ENCODE measurements around the gene FKBP2. TPM values are rescaled to one million over a fixed set of nuclear protein-coding genes. Genes with fewer than 3 reads are reported as not detected.

The FKBP2 gene
- total and polyA plus RNA-seq, 4 donors, result 50.2 to 298 (median 87.2) TPM

DNA sequence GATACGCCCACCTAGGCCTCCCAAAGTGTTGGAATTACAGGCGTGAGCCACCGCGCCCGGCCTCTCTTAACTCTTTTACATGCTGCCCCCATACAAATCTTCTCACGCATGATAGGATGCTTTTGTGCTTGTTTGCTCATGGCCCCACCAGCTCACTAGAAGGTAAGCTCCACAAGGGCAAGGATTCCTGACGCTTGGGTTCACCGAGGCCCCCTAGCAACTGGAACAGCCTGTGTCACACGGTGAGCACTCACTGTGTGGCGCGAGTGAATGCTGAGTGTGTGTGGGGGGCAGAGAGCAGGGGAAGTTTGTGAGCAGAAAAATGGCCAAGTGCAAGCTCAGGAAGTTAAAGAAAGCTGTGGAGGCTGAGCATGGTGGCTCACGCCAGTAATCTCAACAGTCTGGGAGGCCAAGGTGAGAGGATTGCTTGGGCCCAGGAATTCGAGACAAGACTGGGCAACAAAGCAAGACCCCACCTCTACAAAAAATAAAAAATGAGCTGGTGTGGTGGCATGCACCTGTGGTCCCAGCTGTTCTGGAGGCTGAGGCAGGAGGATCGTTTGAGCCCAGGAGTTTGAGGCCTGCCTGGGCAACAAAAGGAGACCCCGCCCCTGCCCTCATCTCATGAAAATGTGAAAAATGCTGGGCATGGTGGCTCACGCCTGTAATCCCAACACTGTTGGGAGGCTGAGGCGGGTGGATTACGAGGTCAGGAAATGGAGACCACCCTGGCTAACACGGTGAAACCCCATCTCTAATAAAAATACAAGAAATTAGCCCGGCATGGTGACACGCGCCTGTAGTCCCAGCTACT is 41.3 kb downstream of the FKBP2 start:
- intact Hi-C loops (cut with DNase I), result no loop called here
- Histone ChIP-seq H3K27ac (ENCODE audit: low read depth in 1 of 2, low read length in 2 of 2) (no peak overlapping the region), H3K36me3 (ENCODE audit: control insufficient read depth in 1 of 2, insufficient read depth in 2 of 2, low read length in 1 of 2) (no peaks in the 10 kb centered on the region), H3K27me3 (ENCODE audit: control insufficient read depth in 1 of 2, insufficient read depth in 2 of 2, low read length in 1 of 2) (no peaks in the 10 kb centered on the region), H3K4me1 (ENCODE audit: control insufficient read depth in 1 of 2, insufficient read depth in 2 of 2, low read length in 2 of 2) (no peaks in the 10 kb centered on the region), H3K4me3 (ENCODE audit: low read length in 2 of 2) (no peak overlapping the region), H3K9me3 (ENCODE audit: control insufficient read depth, low read length) (no peaks in the 10 kb centered on the region)
- ATAC-seq (ENCODE audit: low FRiP score) (no peak), DNase-seq (no peak)
- WGBS, 2 donors, result 92 to 93% methylated on average over 22 of the region's 22 CpGs

DNA sequence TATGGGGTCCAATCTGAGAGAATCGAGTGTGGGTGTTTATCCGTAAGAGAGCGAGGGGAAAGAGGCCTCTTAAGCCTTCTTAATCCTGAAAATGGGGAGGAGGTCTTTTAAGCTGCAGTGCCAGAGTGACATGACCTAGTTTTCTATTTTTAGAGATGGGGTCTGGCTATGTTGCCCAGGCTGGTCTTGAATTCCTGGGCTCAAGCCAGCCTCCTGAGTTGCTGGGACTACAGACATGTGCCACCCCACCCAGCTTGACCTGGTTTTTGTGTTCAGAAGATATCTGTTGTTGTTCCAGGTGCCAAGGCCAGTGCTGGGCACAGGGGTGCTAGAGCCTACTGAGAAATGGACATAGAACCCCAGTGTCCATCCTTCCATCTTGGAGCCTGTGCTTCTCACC is 42.2 kb downstream of the FKBP2 start:
- Histone ChIP-seq H3K27ac (ENCODE audit: low read depth in 1 of 2, low read length in 2 of 2) (no peak overlapping the region), H3K27me3 (ENCODE audit: control insufficient read depth in 1 of 2, insufficient read depth in 2 of 2, low read length in 1 of 2) (no peaks in the 10 kb centered on the region), H3K4me1 (ENCODE audit: control insufficient read depth in 1 of 2, insufficient read depth in 2 of 2, low read length in 2 of 2) (no peaks in the 10 kb centered on the region), H3K4me3 (ENCODE audit: low read length in 2 of 2) (no peak overlapping the region), H3K36me3 (ENCODE audit: control insufficient read depth in 1 of 2, insufficient read depth in 2 of 2, low read length in 1 of 2) (no peaks in the 10 kb centered on the region), H3K9me3 (ENCODE audit: control insufficient read depth, low read length) (no peaks in the 10 kb centered on the region)
- DNase-seq (no peak), ATAC-seq (ENCODE audit: low FRiP score) (no peak)
- 81 to 95% methylated on average over 3 of the region's 3 CpGs for WGBS, 2 donors
- intact Hi-C loops (cut with DNase I), result no loop called here

DNA sequence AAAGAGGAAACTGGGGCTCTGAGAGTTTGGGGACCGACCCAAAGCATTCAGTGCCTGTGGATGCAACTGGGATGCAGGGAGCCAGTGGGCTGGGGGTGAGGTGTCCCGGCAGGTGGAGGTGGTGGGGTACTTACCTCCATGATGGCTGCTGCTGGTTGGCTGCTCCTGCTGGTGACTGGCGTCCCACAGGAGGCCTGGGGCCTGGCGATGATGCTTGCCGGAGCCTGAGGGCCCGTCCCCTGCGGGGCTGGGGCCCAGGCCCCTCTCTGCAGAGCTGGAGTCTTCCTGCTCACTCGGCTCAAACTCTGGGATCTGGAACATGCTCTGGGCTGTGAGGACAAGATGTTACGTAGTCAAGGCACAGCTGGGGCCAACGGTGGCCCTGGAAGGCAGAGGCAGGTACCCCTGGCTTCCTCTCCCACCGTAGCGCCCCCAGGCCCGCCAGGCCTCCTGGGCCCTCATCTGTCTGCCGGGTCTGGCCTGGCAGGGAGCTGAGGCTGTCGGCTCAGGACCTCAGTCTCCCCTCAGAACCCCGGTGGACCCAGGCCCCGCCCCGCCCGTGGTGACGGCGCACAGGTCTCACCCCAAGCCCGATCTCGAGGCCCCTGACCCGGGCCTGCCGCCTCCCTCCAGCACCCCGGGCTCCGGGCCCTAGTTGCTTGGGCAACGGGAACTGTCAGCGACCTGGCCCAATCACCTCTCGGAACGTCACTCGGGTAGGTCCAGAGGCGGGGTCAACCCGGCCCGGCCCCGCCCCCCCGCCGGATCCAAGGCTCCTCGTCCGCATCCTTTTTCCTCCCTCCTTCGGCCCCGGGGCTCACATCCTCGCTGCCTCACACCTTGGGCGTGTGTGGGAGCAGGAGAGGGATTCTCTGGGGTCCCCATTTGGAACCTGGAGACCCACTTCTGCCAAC is 43.4 kb downstream of the FKBP2 start, which contains the start of gene BAD:
TSS of gene BAD (minus strand) at position 618 of the 914 bp plus-strand sequence. CDS start at position 321, 297 bp downstream.
- intact Hi-C loops (cut with DNase I), result no loop called here
- DNase-seq, result peak; percentile 97 to 98
- H3K36me3 ChIP-seq (ENCODE audit: control insufficient read depth in 1 of 2, insufficient read depth in 2 of 2, low read length in 1 of 2), result no peaks in the 10 kb centered on the region
- no peaks in the 10 kb centered on the region for H3K9me3 ChIP-seq (ENCODE audit: control insufficient read depth, low read length)
- WGBS, 2 donors, result 2% methylated on average over 39 to 44 of the region's 44 CpGs
- peak within 1 kb of the TSS; percentile 77 to 88 for H3K4me3 ChIP-seq (ENCODE audit: low read length in 2 of 2)
- ATAC-seq (ENCODE audit: low FRiP score), result peak; percentile 94
- H3K27me3 ChIP-seq (ENCODE audit: control insufficient read depth in 1 of 2, insufficient read depth in 2 of 2, low read length in 1 of 2), result no peaks in the 10 kb centered on the region
- H3K27ac ChIP-seq (ENCODE audit: low read depth in 1 of 2, low read length in 2 of 2), result peak within 1 kb of the TSS; percentile 5 to 72
- H3K4me1 ChIP-seq (ENCODE audit: control insufficient read depth in 1 of 2, insufficient read depth in 2 of 2, low read length in 2 of 2), result no peaks in the 10 kb centered on the region

DNA sequence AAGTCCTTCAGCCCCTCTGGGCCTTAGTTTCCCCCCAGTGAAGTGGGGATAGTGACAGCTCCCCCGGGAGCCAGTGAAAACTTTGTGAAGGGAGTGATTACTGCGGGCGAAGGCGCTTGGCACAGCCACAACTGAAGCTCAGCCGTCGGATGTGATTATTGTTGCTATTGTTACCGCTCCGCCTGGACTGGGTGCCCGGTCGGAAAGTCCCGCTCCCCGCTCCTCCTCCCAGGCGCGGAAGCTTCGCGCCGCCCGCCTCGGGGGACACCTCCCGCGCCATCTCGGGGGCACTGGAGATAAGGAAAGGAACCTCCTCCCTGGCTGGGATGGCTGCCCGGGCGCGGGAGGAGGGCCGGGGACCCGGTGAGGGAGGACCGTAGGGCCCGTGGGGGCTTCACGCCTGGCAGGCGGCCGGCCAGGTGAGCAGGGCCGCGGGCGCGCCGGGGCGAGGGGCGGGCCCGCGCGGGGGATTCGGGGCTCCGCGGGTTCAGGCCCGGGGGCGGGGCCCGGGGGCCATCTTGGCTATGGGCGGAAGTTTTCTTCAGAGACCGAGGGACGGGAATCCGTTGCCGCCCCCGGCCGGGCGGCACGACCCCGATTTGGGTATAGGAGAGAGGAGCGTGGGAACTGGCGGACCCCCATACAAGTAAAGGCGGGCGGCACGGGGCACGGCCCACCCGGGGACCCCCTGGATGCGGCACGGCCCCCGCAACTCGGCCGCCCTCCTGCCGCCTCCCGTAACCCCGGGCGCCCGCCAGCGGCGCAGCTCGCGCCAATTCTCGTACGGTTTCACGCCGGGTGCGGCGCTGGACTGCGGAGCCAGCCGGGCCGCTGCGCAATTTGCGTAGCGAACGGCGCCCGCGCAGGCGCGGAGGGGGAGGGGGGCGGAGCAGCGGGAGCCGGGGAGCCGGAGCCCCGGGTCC is 44.3 kb downstream of the FKBP2 start, which contains the start of gene GPR137:
TSS of gene GPR137 (plus strand) at position 887 of the 923 bp plus-strand sequence. CDS start 677 bp downstream, outside the sequence.
- peak within 1 kb of the TSS; percentile 77 to 88 for H3K4me3 ChIP-seq (ENCODE audit: low read length in 2 of 2)
- H3K27ac ChIP-seq (ENCODE audit: low read depth in 1 of 2, low read length in 2 of 2), result peak within 1 kb of the TSS; percentile 5 to 72
- ATAC-seq (ENCODE audit: low FRiP score) (peak; percentile 90), DNase-seq (peak; percentile 91 to 96)
- H3K4me1 ChIP-seq (ENCODE audit: control insufficient read depth in 1 of 2, insufficient read depth in 2 of 2, low read length in 2 of 2), result no peaks in the 10 kb centered on the region
- H3K27me3 ChIP-seq (ENCODE audit: control insufficient read depth in 1 of 2, insufficient read depth in 2 of 2, low read length in 1 of 2), result no peaks in the 10 kb centered on the region
- H3K9me3 ChIP-seq (ENCODE audit: control insufficient read depth, low read length), result no peaks in the 10 kb centered on the region
- H3K36me3 ChIP-seq (ENCODE audit: control insufficient read depth in 1 of 2, insufficient read depth in 2 of 2, low read length in 1 of 2), result no peaks in the 10 kb centered on the region
- intact Hi-C loops (cut with DNase I), result no loop called here
- WGBS, 2 donors, result 0 to 1% methylated on average over 67 to 102 of the region's 102 CpGs

- no peak for ATAC-seq (ENCODE audit: low FRiP score)
- Histone ChIP-seq H3K9me3 (ENCODE audit: control insufficient read depth, low read length) (no peaks in the 10 kb centered on the region), H3K4me1 (ENCODE audit: control insufficient read depth in 1 of 2, insufficient read depth in 2 of 2, low read length in 2 of 2) (no peaks in the 10 kb centered on the region), H3K27me3 (ENCODE audit: control insufficient read depth in 1 of 2, insufficient read depth in 2 of 2, low read length in 1 of 2) (no peaks in the 10 kb centered on the region), H3K4me3 (ENCODE audit: low read length in 2 of 2) (peak overlapping the region; percentile 55 to 77), H3K36me3 (ENCODE audit: control insufficient read depth in 1 of 2, insufficient read depth in 2 of 2, low read length in 1 of 2) (no peaks in the 10 kb centered on the region), H3K27ac (ENCODE audit: low read depth in 1 of 2, low read length in 2 of 2) (no peak overlapping the region)
- intact Hi-C loops (cut with DNase I), result no loop called here
- no peak for DNase-seq
- 24 to 31% methylated on average over 30 to 40 of the region's 40 CpGs for whole genome bisulfite sequencing, 2 donors
Measured at GRCh38 chr11:64285885-64286800, 45.2 kb downstream of the FKBP2 start.

GRCh38 chr11:64286801-64287159 is 45.9 kb downstream of the FKBP2 start:
- Histone ChIP-seq H3K27ac (ENCODE audit: low read depth in 1 of 2, low read length in 2 of 2) (no peak overlapping the region), H3K4me1 (ENCODE audit: control insufficient read depth in 1 of 2, insufficient read depth in 2 of 2, low read length in 2 of 2) (no peaks in the 10 kb centered on the region), H3K4me3 (ENCODE audit: low read length in 2 of 2) (no peak overlapping the region), H3K27me3 (ENCODE audit: control insufficient read depth in 1 of 2, insufficient read depth in 2 of 2, low read length in 1 of 2) (no peaks in the 10 kb centered on the region), H3K36me3 (ENCODE audit: control insufficient read depth in 1 of 2, insufficient read depth in 2 of 2, low read length in 1 of 2) (no peaks in the 10 kb centered on the region), H3K9me3 (ENCODE audit: control insufficient read depth, low read length) (no peaks in the 10 kb centered on the region)
- ATAC-seq (ENCODE audit: low FRiP score) (no peak), DNase-seq (no peak)
- WGBS, 2 donors, result 88 to 90% methylated on average over 9 of the region's 9 CpGs
- intact Hi-C loops (cut with DNase I), result no loop called here

DNA sequence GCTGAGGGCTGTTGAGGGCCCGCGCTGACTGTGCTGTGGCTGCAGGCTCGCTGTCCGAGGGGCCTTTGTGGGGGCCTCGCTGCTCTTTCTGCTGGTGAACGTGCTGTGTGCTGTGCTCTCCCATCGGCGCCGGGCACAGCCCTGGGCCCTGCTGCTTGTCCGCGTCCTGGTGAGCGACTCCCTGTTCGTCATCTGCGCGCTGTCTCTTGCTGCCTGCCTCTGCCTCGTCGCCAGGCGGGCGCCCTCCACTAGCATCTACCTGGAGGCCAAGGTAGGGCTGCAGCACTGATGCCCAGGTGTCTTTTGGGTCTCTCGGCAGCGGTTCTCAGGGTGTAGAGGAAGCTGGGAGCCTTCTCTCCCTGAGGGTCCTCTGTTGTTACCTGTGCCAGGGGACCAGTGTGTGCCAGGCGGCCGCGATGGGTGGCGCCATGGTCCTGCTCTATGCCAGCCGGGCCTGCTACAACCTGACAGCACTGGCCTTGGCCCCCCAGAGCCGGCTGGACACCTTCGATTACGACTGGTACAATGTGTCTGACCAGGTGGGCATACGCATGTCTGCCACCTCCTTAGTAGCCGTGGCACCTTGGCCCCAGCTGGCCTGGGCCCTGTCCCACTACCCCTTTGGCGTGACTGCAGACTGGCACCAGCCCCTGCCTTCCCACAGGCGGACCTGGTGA is 46.9 kb downstream of the FKBP2 start:
- H3K27me3 ChIP-seq (ENCODE audit: control insufficient read depth in 1 of 2, insufficient read depth in 2 of 2, low read length in 1 of 2), result no peaks in the 10 kb centered on the region
- H3K4me1 ChIP-seq (ENCODE audit: control insufficient read depth in 1 of 2, insufficient read depth in 2 of 2, low read length in 2 of 2), result no peaks in the 10 kb centered on the region
- no peak for ATAC-seq (ENCODE audit: low FRiP score)
- H3K36me3 ChIP-seq (ENCODE audit: control insufficient read depth in 1 of 2, insufficient read depth in 2 of 2, low read length in 1 of 2), result no peaks in the 10 kb centered on the region
- no peak overlapping the region for H3K27ac ChIP-seq (ENCODE audit: low read depth in 1 of 2, low read length in 2 of 2)
- intact Hi-C loops (cut with DNase I), result no loop called here
- no peaks in the 10 kb centered on the region for H3K9me3 ChIP-seq (ENCODE audit: control insufficient read depth, low read length)
- H3K4me3 ChIP-seq (ENCODE audit: low read length in 2 of 2), result no peak overlapping the region
- DNase-seq, result no peak
- WGBS, 2 donors, result 96 to 97% methylated on average over 33 of the region's 33 CpGs
